RWPE2 (cell line): Measurements from ENCODE around the gene PRMT2.

ENCODE experiments used
- ATAC-seq: fragments of 200-7000 bp; cut with Tn5 transposase; 3 replicates; pipeline ENCODE4 v1.9.1; 2021; ENCODE audit warnings: low read depth
- DNase-seq: peaks from one replicate; pipeline ENCODE4 v3.0.0-alpha.2; 2020; ENCODE audit warnings: low spot score
- H3K27ac ChIP-seq: fragments of 450-650 bp; 2 replicates; pipeline ENCODE4 v1.5.1; 2017; ENCODE audit warnings: mild to moderate bottlenecking; ENCODE audit not compliant: poor library complexity, severe bottlenecking
- H3K27me3 ChIP-seq: fragments of 250-450 bp; sonication (Bioruptor Pico); 2 replicates; pipeline ENCODE4 v1.5.1; 2021; ENCODE audit warnings: mild to moderate bottlenecking, moderate library complexity; ENCODE audit not compliant: insufficient read depth, poor library complexity, severe bottlenecking
- H3K36me3 ChIP-seq: fragments of 250-450 bp; sonication (Bioruptor Pico); 2 replicates; pipeline ENCODE4 v1.5.1; 2020; ENCODE audit warnings: low read depth, mild to moderate bottlenecking, moderate library complexity
- H3K4me1 ChIP-seq: fragments of 250-450 bp; sonication (Bioruptor Pico); 2 replicates; pipeline ENCODE4 v1.5.1; 2021; ENCODE audit warnings: mild to moderate bottlenecking, moderate library complexity; ENCODE audit not compliant: insufficient read depth, poor library complexity, severe bottlenecking
- H3K4me3 ChIP-seq: fragments of 250-450 bp; sonication (Bioruptor Pico); 2 replicates; pipeline ENCODE4 v1.5.1; 2021; ENCODE audit warnings: mild to moderate bottlenecking, moderate library complexity; ENCODE audit not compliant: severe bottlenecking
- H3K9me3 ChIP-seq: fragments of 250-450 bp; sonication (Bioruptor Pico); 2 replicates; pipeline ENCODE4 v1.5.1; 2021; ENCODE audit warnings: mild to moderate bottlenecking, moderate library complexity; ENCODE audit not compliant: severe bottlenecking
- CTCF ChIP-seq: fragments of 450-650 bp; IDR thresholded peaks from one replicate; pipeline ENCODE4 v1.5.1; 2017; ENCODE audit warnings: mild to moderate bottlenecking, moderate library complexity; ENCODE audit not compliant: poor library complexity, severe bottlenecking

Gene PRMT2

DNA sequence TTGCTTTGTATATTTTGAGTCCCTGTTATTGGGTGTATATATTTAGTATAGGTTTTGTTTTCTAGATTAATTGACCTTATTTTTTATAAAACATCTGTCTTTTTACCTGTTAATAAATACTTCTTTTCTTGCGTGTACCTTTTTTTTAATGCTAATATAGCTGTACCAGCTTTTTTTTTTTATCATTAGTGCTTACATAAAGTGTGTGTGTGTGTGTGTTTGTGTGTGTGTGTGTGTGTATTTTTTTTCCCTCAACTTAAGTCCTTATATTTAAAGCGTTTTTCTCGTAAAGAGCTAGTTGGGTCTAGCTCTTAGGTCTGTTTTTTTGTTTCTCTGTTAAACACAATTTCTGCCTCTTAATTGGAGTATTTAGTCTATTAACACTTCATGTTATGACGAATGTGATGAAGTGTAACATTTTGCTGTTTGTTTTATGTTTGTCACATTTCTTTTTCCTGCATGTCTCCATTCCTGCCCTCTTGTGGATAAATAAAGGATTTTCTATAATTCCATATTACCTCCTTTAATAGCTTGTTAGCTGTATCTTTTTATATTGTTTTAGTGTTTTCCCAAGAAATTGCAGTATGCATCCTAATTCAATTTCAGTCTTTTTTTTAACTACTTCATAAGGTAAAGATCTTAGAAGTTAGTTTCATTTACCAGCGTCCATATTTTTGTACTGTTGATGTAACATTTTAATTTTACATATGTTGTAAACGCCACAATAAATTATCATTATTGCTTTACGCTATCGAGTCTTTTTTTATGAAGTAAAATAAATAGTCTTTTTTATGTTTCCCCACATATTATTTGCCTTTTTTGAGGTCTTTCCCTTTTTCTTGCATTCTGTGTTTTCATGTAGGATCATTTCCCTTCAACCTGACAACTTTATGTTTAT lies 4.3 kb downstream of the PRMT2 start:
- peaks cover 72% of the 10 kb centered on the region for H3K36me3 ChIP-seq
- no peaks in the 10 kb centered on the region for H3K27me3 ChIP-seq
- TF ChIP-seq CTCF, result peak; percentile 70
- H3K27ac ChIP-seq, result no peak overlapping the region
- H3K4me1 ChIP-seq, result peaks cover 28% of the 10 kb centered on the region
- ATAC-seq, result no peak
- H3K9me3 ChIP-seq, result peaks cover 3% of the 10 kb centered on the region
- DNase-seq, result no peak
- H3K4me3 ChIP-seq, result no peak overlapping the region

- Histone ChIP-seq H3K4me1 (peaks cover 25% of the 10 kb centered on the region), H3K4me3 (no peak overlapping the region), H3K9me3 (peaks cover 3% of the 10 kb centered on the region), H3K36me3 (peaks cover 83% of the 10 kb centered on the region), H3K27me3 (no peaks in the 10 kb centered on the region), H3K27ac (no peak overlapping the region)
- ATAC-seq, result 0 out of 3 replicates have a peak, but pooled peaks have one; percentile 33
- no peak for DNase-seq
- TF ChIP-seq CTCF, result no peak
Observed at GRCh38 chr21:46641656-46642055, 6.2 kb downstream of the PRMT2 start.

- Histone ChIP-seq H3K36me3 (peaks cover 83% of the 10 kb centered on the region), H3K27ac (no peak overlapping the region), H3K4me1 (peaks cover 12% of the 10 kb centered on the region), H3K4me3 (no peak overlapping the region), H3K27me3 (no peaks in the 10 kb centered on the region), H3K9me3 (peaks cover 3% of the 10 kb centered on the region)
- TF ChIP-seq CTCF, result no peak
- no peak for ATAC-seq
- DNase-seq, result no peak
Observed at GRCh38 chr21:46643379-46644177, 8.1 kb downstream of the PRMT2 start.

GRCh38 chr21:46645840-46646239 lies 10.4 kb downstream of the PRMT2 start:
- H3K27ac ChIP-seq, result no peak overlapping the region

More at GRCh38 chr21:46645840-46646239, 10.4 kb downstream of the PRMT2 start:
- H3K27me3 ChIP-seq, result no peaks in the 10 kb centered on the region
- no peaks in the 10 kb centered on the region for H3K9me3 ChIP-seq
- ATAC-seq, result no peak
- no peak overlapping the region for H3K4me3 ChIP-seq
- no peak for TF ChIP-seq CTCF
- DNase-seq, result no peak
- H3K36me3 ChIP-seq, result peaks cover 84% of the 10 kb centered on the region
- H3K4me1 ChIP-seq, result no peaks in the 10 kb centered on the region
